Breast epithelium (tissue), 4 donors: ENCODE data around the gene ADPRH. TPM values are rescaled to one million over a fixed set of nuclear protein-coding genes. Genes with fewer than 3 reads are reported as not detected.

Experiments
- DNase-seq, 2 donors: peaks; one replicate each; pipeline ENCODE4 v3.0.0-alpha.2; 2019; ENCODE audit warnings: low spot score in 2 of 2
- H3K27ac ChIP-seq, 2 donors: fragments of 200-600 bp; sonication (generic) in 1 of 2; one replicate each; pipeline ENCODE4 v1.5.1; 2016 to 2019; ENCODE audit warnings: mild to moderate bottlenecking in 1 of 2
- H3K27me3 ChIP-seq, 2 donors: fragments of 200-600 bp; sonication (generic) in 1 of 2; one replicate each; pipeline versions ENCODE4 v1.5.1 to v1.6.0; 2017 to 2019; ENCODE audit warnings: control low read depth in 1 of 2, mild to moderate bottlenecking in 1 of 2
- H3K36me3 ChIP-seq: fragments of 200-600 bp; one replicate; pipeline ENCODE4 v1.5.1; 2019
- H3K4me1 ChIP-seq, 2 donors: fragments of 200-600 bp; sonication (generic); one replicate each; pipeline ENCODE4 v1.5.1; 2016 to 2019; ENCODE audit warnings: control low read depth in 1 of 2
- H3K4me3 ChIP-seq, 3 donors: fragments of 200-600 bp; sonication (generic); 1 replicate in 2 of 3; 2 replicates in 1 of 3; pipeline ENCODE4 v1.5.1; 2016 to 2019; ENCODE audit warnings: mild to moderate bottlenecking in 3 of 3, moderate library complexity in 2 of 3
- H3K9me3 ChIP-seq, 2 donors: fragments of 200-600 bp; sonication (generic) in 1 of 2; one replicate each; pipeline ENCODE4 v1.5.1; 2016 to 2019; ENCODE audit warnings: control low read depth in 1 of 2
- POLR2A ChIP-seq: fragments of 450-650 bp; IDR thresholded peaks from one replicate; pipeline ENCODE4 v1.6.1; 2016; ENCODE audit warnings: antibody characterized with exemption, mild to moderate bottlenecking, moderate library complexity
- POLR2AphosphoS5 ChIP-seq, 3 donors: sonication (generic); formaldehyde crosslinking; IDR thresholded peaks; one replicate each; pipeline ENCODE4 v1.6.1; 2017; ENCODE audit warnings: antibody characterized with exemption in 3 of 3
- intact Hi-C: fragments of 100-400 bp; cut with DNase I; formaldehyde crosslinking; loops from one replicate; pipeline ENCODE4 v1.15.1; 2023; ENCODE audit warnings: low total_unique reads
- total RNA-seq, 3 donors: library from RNA; depleted of rRNA; stranded (reverse); fragments of >200 nt; gene quantifications; one replicate each; pipeline ENCODE4 v1.1.0, GENCODE V29; 2016
- TF ChIP-seq, protein P1 (sequence below), 3 donors: fragments of 450-650 bp; IDR thresholded peaks; one replicate each; pipeline ENCODE4 v1.5.1; 2016 to 2017; ENCODE audit warnings: antibody characterized with exemption in 3 of 3, mild to moderate bottlenecking in 3 of 3, moderate library complexity in 3 of 3

Gene ADPRH
- total RNA-seq, result 10 to 100 TPM in 1 of 3 donors, 1 to 10 TPM in 2; 5.9 to 10.9 (median 9.8) TPM

DNA sequence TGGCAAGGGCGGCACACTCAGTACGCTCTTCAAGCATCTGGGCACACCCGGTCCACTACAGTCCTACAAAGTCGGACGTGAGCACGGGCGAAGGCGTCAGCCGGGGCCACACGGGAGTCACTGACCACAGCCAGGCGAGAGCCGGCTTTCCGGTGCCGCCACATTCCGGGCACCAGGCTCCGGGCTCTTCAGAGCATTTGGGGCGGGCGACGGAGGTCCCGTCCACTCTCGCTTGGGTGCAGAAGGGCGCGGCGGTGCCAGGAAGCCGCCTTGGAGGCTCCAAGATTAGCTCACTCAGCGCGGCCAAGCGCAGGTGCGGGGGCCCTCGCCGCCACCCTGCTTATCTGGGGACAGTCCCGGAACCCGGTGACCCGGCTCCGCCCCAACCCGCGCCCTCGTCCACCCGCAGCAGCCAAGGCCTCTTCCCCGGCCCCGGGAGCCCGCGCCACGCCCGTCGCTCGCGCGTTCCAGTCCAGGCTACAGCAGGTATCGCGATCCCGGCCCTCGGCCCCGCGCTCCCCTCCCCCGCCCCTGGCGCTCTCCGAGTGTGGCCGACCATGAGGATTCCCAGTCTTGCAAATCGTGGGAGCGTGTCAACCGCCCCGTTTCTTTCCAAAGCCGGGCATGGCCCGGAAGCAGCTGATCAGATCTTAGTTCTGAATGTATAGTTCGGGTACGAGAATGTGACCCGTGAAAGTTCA, at the start of gene ADPRH:
TSS of gene ADPRH (plus strand) at position 127 of the 701 bp plus-strand sequence. CDS start 2,678 bp downstream, outside the sequence.
- no peak for TF ChIP-seq POLR2A
- TF ChIP-seq, protein P1, sequence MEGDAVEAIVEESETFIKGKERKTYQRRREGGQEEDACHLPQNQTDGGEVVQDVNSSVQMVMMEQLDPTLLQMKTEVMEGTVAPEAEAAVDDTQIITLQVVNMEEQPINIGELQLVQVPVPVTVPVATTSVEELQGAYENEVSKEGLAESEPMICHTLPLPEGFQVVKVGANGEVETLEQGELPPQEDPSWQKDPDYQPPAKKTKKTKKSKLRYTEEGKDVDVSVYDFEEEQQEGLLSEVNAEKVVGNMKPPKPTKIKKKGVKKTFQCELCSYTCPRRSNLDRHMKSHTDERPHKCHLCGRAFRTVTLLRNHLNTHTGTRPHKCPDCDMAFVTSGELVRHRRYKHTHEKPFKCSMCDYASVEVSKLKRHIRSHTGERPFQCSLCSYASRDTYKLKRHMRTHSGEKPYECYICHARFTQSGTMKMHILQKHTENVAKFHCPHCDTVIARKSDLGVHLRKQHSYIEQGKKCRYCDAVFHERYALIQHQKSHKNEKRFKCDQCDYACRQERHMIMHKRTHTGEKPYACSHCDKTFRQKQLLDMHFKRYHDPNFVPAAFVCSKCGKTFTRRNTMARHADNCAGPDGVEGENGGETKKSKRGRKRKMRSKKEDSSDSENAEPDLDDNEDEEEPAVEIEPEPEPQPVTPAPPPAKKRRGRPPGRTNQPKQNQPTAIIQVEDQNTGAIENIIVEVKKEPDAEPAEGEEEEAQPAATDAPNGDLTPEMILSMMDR (IDR thresholded peaks at IDR 0.05), result no peak
- TF ChIP-seq POLR2AphosphoS5 (IDR thresholded peaks at IDR 0.05), result peak in 2 of 3 donors; percentile 24 to 63
- Histone ChIP-seq H3K36me3 (no peaks in the 10 kb centered on the region), H3K9me3 (no peaks in the 10 kb centered on the region), H3K4me3 (peak within 1 kb of the TSS; percentile 67 to 78 (median 69)), H3K4me1 (no peaks in the 10 kb centered on the region), H3K27me3 (no peaks in the 10 kb centered on the region), H3K27ac (peak within 1 kb of the TSS; percentile 92 to 93)
- peak; percentile 75 to 83 for DNase-seq
- intact Hi-C loops, result no loop called here

- TF ChIP-seq POLR2AphosphoS5 (IDR thresholded peaks at IDR 0.05) (no peak), POLR2A (no peak)
- TF ChIP-seq, protein P1 (IDR thresholded peaks at IDR 0.05), result no peak
- Histone ChIP-seq H3K27ac (no peak overlapping the region), H3K9me3 (no peaks in the 10 kb centered on the region), H3K4me1 (no peaks in the 10 kb centered on the region), H3K4me3 (no peak overlapping the region), H3K27me3 (no peaks in the 10 kb centered on the region), H3K36me3 (no peaks in the 10 kb centered on the region)
- intact Hi-C loops, result no loop called here
- no peak for DNase-seq
Measured at GRCh38 chr3:119529883-119530282, 49.4 kb upstream of the ADPRH start.

DNA sequence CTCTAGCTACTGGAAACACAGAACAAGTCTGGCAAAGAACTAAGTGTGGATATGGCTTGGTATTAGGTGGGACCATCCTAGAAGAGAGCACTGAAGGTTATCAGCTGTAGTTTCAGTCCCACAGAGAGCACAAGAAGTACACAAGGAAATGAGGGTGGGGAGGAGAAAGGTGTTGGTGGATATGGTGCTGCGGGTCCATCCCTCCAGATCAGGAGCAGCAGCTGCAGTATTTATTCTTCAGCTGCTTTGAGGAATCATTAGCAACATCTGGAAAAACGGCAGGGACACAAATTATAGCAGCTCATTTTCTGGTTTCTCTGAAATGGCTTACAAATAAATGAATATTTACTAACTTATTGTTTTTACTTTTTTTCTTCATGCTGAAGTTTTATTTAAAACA, 48.8 kb upstream of the ADPRH start:
- H3K9me3 ChIP-seq, result no peaks in the 10 kb centered on the region
- no peaks in the 10 kb centered on the region for H3K36me3 ChIP-seq
- intact Hi-C loops, result no loop called here
- TF ChIP-seq, protein P1 (IDR thresholded peaks at IDR 0.05), result no peak
- no peak for TF ChIP-seq POLR2AphosphoS5 (IDR thresholded peaks at IDR 0.05)
- no peak for TF ChIP-seq POLR2A
- DNase-seq, result no peak
- H3K4me1 ChIP-seq, result no peaks in the 10 kb centered on the region
- H3K27me3 ChIP-seq, result no peaks in the 10 kb centered on the region
- H3K4me3 ChIP-seq, result no peak overlapping the region
- no peak overlapping the region for H3K27ac ChIP-seq

GRCh38 chr3:119531151-119531550, 48.1 kb upstream of the ADPRH start:
- Histone ChIP-seq H3K9me3 (no peaks in the 10 kb centered on the region), H3K27me3 (no peaks in the 10 kb centered on the region)
- no peak for DNase-seq

DNA sequence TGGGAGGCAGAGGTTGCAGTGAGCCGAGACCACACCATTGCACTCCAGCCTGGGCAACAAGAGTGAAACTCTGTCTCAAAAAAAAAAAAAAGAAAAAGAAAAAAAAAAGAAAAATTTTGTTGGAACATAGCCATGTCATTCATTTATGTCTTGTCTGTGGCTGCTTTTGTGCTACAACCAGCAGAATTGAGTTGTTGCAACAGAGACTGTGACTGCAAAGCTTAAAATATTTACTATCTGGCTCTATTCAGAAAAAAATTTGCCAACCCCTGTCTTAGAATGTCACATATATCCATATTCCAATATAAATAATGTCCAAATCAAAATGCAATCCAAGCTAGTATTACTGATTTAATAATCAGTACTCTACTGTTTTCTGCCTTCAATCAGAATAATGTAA, 45.0 kb upstream of the ADPRH start:
- Histone ChIP-seq H3K4me1 (no peaks in the 10 kb centered on the region), H3K9me3 (no peaks in the 10 kb centered on the region), H3K27ac (no peak overlapping the region), H3K36me3 (no peaks in the 10 kb centered on the region), H3K27me3 (no peaks in the 10 kb centered on the region), H3K4me3 (no peak overlapping the region)
- no peak for DNase-seq
- TF ChIP-seq, protein P1 (IDR thresholded peaks at IDR 0.05), result no peak
- no peak for TF ChIP-seq POLR2A
- TF ChIP-seq POLR2AphosphoS5 (IDR thresholded peaks at IDR 0.05), result no peak
- intact Hi-C loops, result no loop called here

More at GRCh38 chr3:119531151-119531550, 48.1 kb upstream of the ADPRH start:
- no peaks in the 10 kb centered on the region for H3K36me3 ChIP-seq
- no peaks in the 10 kb centered on the region for H3K4me1 ChIP-seq
- intact Hi-C loops, result no loop called here
- H3K27ac ChIP-seq, result no peak overlapping the region
- H3K4me3 ChIP-seq, result no peak overlapping the region
- TF ChIP-seq, protein P1 (IDR thresholded peaks at IDR 0.05), result no peak
- no peak for TF ChIP-seq POLR2AphosphoS5 (IDR thresholded peaks at IDR 0.05)
- no peak for TF ChIP-seq POLR2A
